ENCODE measurements around the gene C3orf18. TPM values are rescaled to one million over a fixed set of nuclear protein-coding genes. Genes with fewer than 3 reads are reported as not detected.

The C3orf18 gene
- total RNA-seq, 1 experiment from 2014 or later, result 10.1 TPM

- BruUV-seq (replicated peaks), result no TSS peak
- DNase-seq (ENCODE audit: low read depth, low spot score), result no peak
- H3K9me3 ChIP-seq (ENCODE audit: control insufficient read depth in 1 of 2, insufficient read depth in 1 of 2, low read depth in 1 of 2, low read length in 2 of 2), result no peaks in the 10 kb centered on the region
- H3K27me3 ChIP-seq (ENCODE audit: insufficient read depth, low read length), result peaks cover 12% of the 10 kb centered on the region; the same call in 1 of the 2 replicates
- H2AFZ ChIP-seq (ENCODE audit: low read depth, low read length, poor library complexity, severe bottlenecking), result no peak overlapping the region
- no peaks in the 10 kb centered on the region for H3K4me1 ChIP-seq (ENCODE audit: control insufficient read depth in 1 of 2, insufficient read depth in 2 of 2, low read length in 2 of 2)
- H3K27ac ChIP-seq (ENCODE audit: low read depth, low read length), result no peak overlapping the region
- TF ChIP-seq ZNF274 (IDR thresholded peaks at IDR 0.05; ENCODE audit: low read depth, low read length) (no peak), SRF (IDR thresholded peaks at IDR 0.05; ENCODE audit: low read depth) (no peak), SIN3A (IDR thresholded peaks at IDR 0.05; ENCODE audit: low read depth) (no peak), REST (IDR thresholded peaks at IDR 0.05; ENCODE audit: low read depth) (no peak), TCF7L2 (IDR thresholded peaks at IDR 0.05; ENCODE audit: borderline replicate concordance, extremely low read depth, insufficient read depth, insufficient read length) (no peak), FOSL1 (IDR thresholded peaks at IDR 0.05; ENCODE audit: low read depth) (no peak), JUND (IDR thresholded peaks at IDR 0.05) (no peak), POLR2A (IDR thresholded peaks at IDR 0.05; ENCODE audit: borderline replicate concordance, extremely low read depth, insufficient read depth, insufficient read length) (no peak), ELF1 (IDR thresholded peaks at IDR 0.05; ENCODE audit: borderline replicate concordance, low read depth) (no peak), YY1 (IDR thresholded peaks at IDR 0.05; ENCODE audit: extremely low read depth, insufficient replicate concordance, low read depth, low read length) (no peak), RAD21 (IDR thresholded peaks at IDR 0.05; ENCODE audit: low read depth) (no peak), SP1 (IDR thresholded peaks at IDR 0.05; ENCODE audit: low read depth) (no peak), ZBTB33 (IDR thresholded peaks at IDR 0.05; ENCODE audit: extremely low read depth, insufficient replicate concordance, low read length) (no peak)
- no peak overlapping the region for H3K9ac ChIP-seq (ENCODE audit: low read length)
- ChIA-PET POLR2A (no interaction called here), RAD21 (ENCODE audit: low non-redundant PET in 1 of 2, low total read pairs in 2 of 2, uncharacterized antibody in 2 of 2, unreplicated experiment in 2 of 2) (no interaction called here), CTCF (no interaction called here)
- H3K9me2 ChIP-seq (ENCODE audit: insufficient read depth), result no peaks in the 10 kb centered on the region
- no peaks in the 10 kb centered on the region for H3K79me2 ChIP-seq (ENCODE audit: insufficient read depth, low read length)
- intact Hi-C loops (cut with micrococcal nuclease), result no loop called here
- no peaks in the 10 kb centered on the region for H4K20me1 ChIP-seq (ENCODE audit: insufficient read depth)
- no peak for ATAC-seq
- H3K4me3 ChIP-seq (replicated peaks in 1 of 2; ENCODE audit: low read depth in 1 of 2, low read length in 2 of 2), result no peak overlapping the region
- no peaks in the 10 kb centered on the region for H3K36me3 ChIP-seq (ENCODE audit: control insufficient read depth in 1 of 2, insufficient read depth in 2 of 2, low read length in 2 of 2)
- H3K4me2 ChIP-seq (ENCODE audit: low read length), result no peak overlapping the region
Observed at GRCh38 chr3:50532062-50532705, 35.4 kb downstream of the C3orf18 start.
